OCI-LY1 (cell line): ENCODE data around the gene TMEM263.

Experiments used
- H2AFZ ChIP-seq: fragments of 200-600 bp; sonication (generic), shearing (Covaris generic); 2 replicates; pipeline ENCODE4 v1.6.0; 2014; ENCODE audit warnings: antibody characterized with exemption, mild to moderate bottlenecking, low read length
- H3F3A ChIP-seq: fragments of 200-600 bp; sonication (generic), shearing (Covaris generic); 2 replicates; pipeline ENCODE4 v1.6.0; 2014; ENCODE audit warnings: mild to moderate bottlenecking, antibody characterized with exemption, low read length, moderate library complexity; ENCODE audit not compliant: insufficient read depth
- H3K27ac ChIP-seq: fragments of 200-600 bp; sonication (generic); 2 replicates; pipeline ENCODE4 v1.5.1; 2014; ENCODE audit warnings: low read length, mixed run types, mild to moderate bottlenecking, low read depth; ENCODE audit not compliant: poor library complexity, severe bottlenecking
- H3K27me3 ChIP-seq: fragments of 200-600 bp; sonication (generic); 2 replicates; pipeline ENCODE4 v1.6.0; 2014; ENCODE audit warnings: antibody characterized with exemption, mild to moderate bottlenecking, low read length, moderate library complexity; ENCODE audit not compliant: insufficient read depth
- H3K36me3 ChIP-seq: fragments of 200-600 bp; sonication (generic); 2 replicates; pipeline ENCODE4 v1.6.1; 2014; ENCODE audit warnings: mild to moderate bottlenecking, antibody characterized with exemption, low read length, moderate library complexity, mixed read lengths; ENCODE audit not compliant: insufficient read depth
- H3K4me1 ChIP-seq: fragments of 200-600 bp; sonication (generic); 2 replicates; pipeline ENCODE4 v1.5.1; 2014; ENCODE audit warnings: mild to moderate bottlenecking, low read length, moderate library complexity; ENCODE audit not compliant: insufficient read depth, severe bottlenecking
- H3K4me2 ChIP-seq: fragments of 200-600 bp; sonication (generic), shearing (Covaris generic); 2 replicates; pipeline ENCODE4 v1.6.1; 2014; ENCODE audit warnings: low read length
- H3K4me3 ChIP-seq: fragments of 200-600 bp; sonication (generic); 2 replicates; pipeline ENCODE4 v1.5.1; 2014; ENCODE audit warnings: low read length, low read depth, mild to moderate bottlenecking, mixed read lengths; ENCODE audit not compliant: poor library complexity, severe bottlenecking
- H3K79me2 ChIP-seq: fragments of 200-600 bp; shearing (Covaris generic); 2 replicates; pipeline ENCODE4 v1.6.1; 2016; ENCODE audit warnings: mixed run types, low read length, mixed read lengths; ENCODE audit not compliant: insufficient read depth
- H3K9ac ChIP-seq: fragments of 200-600 bp; sonication (generic), shearing (Covaris generic); 2 replicates; pipeline ENCODE4 v1.6.1; 2014; ENCODE audit warnings: mild to moderate bottlenecking, low read length, mixed read lengths
- H3K9me2 ChIP-seq: fragments of 200-600 bp; sonication (generic), shearing (Covaris generic); 2 replicates; pipeline ENCODE4 v1.6.1; 2014; ENCODE audit warnings: low read depth, mild to moderate bottlenecking, low read length, mixed read lengths
- H3K9me3 ChIP-seq: fragments of 200-600 bp; shearing (Covaris generic); 2 replicates; pipeline ENCODE4 v1.6.1; 2014; ENCODE audit warnings: low read length, mixed read lengths
- H4K20me1 ChIP-seq: fragments of 200-600 bp; sonication (generic), shearing (Covaris generic); 2 replicates; pipeline ENCODE4 v1.6.0; 2016; ENCODE audit warnings: mild to moderate bottlenecking, low read length; ENCODE audit not compliant: insufficient read depth
- CTCF ChIP-seq: fragments of 200-600 bp; sonication (generic), shearing (Covaris generic); IDR thresholded peaks from 2 replicates; pipeline ENCODE4 v1.5.1; 2017; ENCODE audit warnings: mild to moderate bottlenecking, antibody characterized with exemption, low read length, moderate library complexity, mixed read lengths
- EZH2 ChIP-seq: fragments of 200-600 bp; sonication (generic), shearing (Covaris generic); IDR thresholded peaks from 2 replicates; pipeline ENCODE4 v1.8.0; 2017; ENCODE audit warnings: borderline replicate concordance, mixed run types, mild to moderate bottlenecking, antibody characterized with exemption, low read length, moderate library complexity, mixed read lengths

Gene TMEM263

GRCh38 chr12:106950591-106950990 is 5.1 kb upstream of the TMEM263 start:
- H3F3A ChIP-seq = no peaks in the 10 kb centered on the region
- no peak overlapping the region for H3K4me3 ChIP-seq
- no peak overlapping the region for H3K4me2 ChIP-seq
- no peaks in the 10 kb centered on the region for H4K20me1 ChIP-seq
- no peaks in the 10 kb centered on the region for H3K9me2 ChIP-seq
- H2AFZ ChIP-seq = no peak overlapping the region
- no peak overlapping the region for H3K27ac ChIP-seq
- H3K9ac ChIP-seq = no peak overlapping the region
- no peaks in the 10 kb centered on the region for H3K27me3 ChIP-seq
- H3K4me1 ChIP-seq = peaks cover 7% of the 10 kb centered on the region
- H3K9me3 ChIP-seq = no peaks in the 10 kb centered on the region
- H3K36me3 ChIP-seq = no peaks in the 10 kb centered on the region
- no peak for TF ChIP-seq EZH2
- no peak for TF ChIP-seq CTCF
- no peaks in the 10 kb centered on the region for H3K79me2 ChIP-seq

- H3K27ac ChIP-seq = no peak overlapping the region
- H2AFZ ChIP-seq = no peak overlapping the region
- H3K4me1 ChIP-seq = peaks cover 21% of the 10 kb centered on the region
- H3K9me3 ChIP-seq = no peaks in the 10 kb centered on the region
- no peaks in the 10 kb centered on the region for H3K27me3 ChIP-seq
- no peak overlapping the region for H3K4me2 ChIP-seq
- H3K36me3 ChIP-seq = no peaks in the 10 kb centered on the region
- H3K4me3 ChIP-seq = no peak overlapping the region
- H3K9ac ChIP-seq = no peak overlapping the region
- no peaks in the 10 kb centered on the region for H3K9me2 ChIP-seq
- H4K20me1 ChIP-seq = no peaks in the 10 kb centered on the region
- TF ChIP-seq EZH2 (no peak), CTCF (no peak)
- no peaks in the 10 kb centered on the region; the same call in 1 of the 2 replicates for H3F3A ChIP-seq
- peaks cover 7% of the 10 kb centered on the region; the same call in 1 of the 2 replicates for H3K79me2 ChIP-seq
Measured at GRCh38 chr12:106953352-106954250, 2.1 kb upstream of the TMEM263 start.

- TF ChIP-seq EZH2 (no peak), CTCF (no peak)
- Histone ChIP-seq H2AFZ (no peak overlapping the region), H3F3A (no peaks in the 10 kb centered on the region; the same call in 1 of the 2 replicates), H3K36me3 (no peaks in the 10 kb centered on the region), H3K9me2 (no peaks in the 10 kb centered on the region), H3K27ac (no peak overlapping the region), H3K79me2 (peaks cover 7% of the 10 kb centered on the region; the same call in 1 of the 2 replicates), H3K9me3 (no peaks in the 10 kb centered on the region), H4K20me1 (no peaks in the 10 kb centered on the region), H3K27me3 (no peaks in the 10 kb centered on the region), H3K4me3 (peak overlapping the region; percentile 97), H3K9ac (peak overlapping the region; percentile 68), H3K4me1 (peaks cover 21% of the 10 kb centered on the region), H3K4me2 (peak overlapping the region; percentile 87)
Measured at GRCh38 chr12:106954462-106955376, 988 bp upstream of the TMEM263 start.
